ENCODE results near the gene ZNF837. TPM values are rescaled to one million over a fixed set of nuclear protein-coding genes. Genes with fewer than 3 reads are reported as not detected.
A peak's percentile ranks its signal among the peaks of the same experiment; 100 is the strongest.

The ZNF837 gene
- total RNA-seq, 6 donors from 2014 or later, result 1.8 to 9.4 (median 3.7) TPM

- DNase-seq (peak; percentile 99), ATAC-seq (ENCODE audit: low FRiP score in 2 of 2) (peak; percentile 96 to 97)
- peaks cover 5 to 8% (median 8%) of the 10 kb centered on the region in 4 donors for H3K4me1 ChIP-seq
- no peaks in the 10 kb centered on the region for H3K27me3 ChIP-seq
- TF ChIP-seq POLR2A (IDR thresholded peaks at IDR 0.05), result peak in 3 of 4 donors; percentile 52 to 81 (median 56)
- TF ChIP-seq CTCF (IDR thresholded peaks at IDR 0.05), result peak in 2 of 6 experiments; percentile 23 to 38
- peak; percentile 59 to 86 for TF ChIP-seq POLR2AphosphoS5 (IDR thresholded peaks at IDR 0.05)
- TF ChIP-seq EP300 (IDR thresholded peaks at IDR 0.05), result no peak
- H3K36me3 ChIP-seq, result no peaks in the 10 kb centered on the region
- peak within 1 kb of the TSS; percentile 48 to 91 (median 70) for H3K4me3 ChIP-seq
- 0% methylated on average over 17 to 62 of the region's 74 CpGs for WGBS, 2 donors
- H3K27ac ChIP-seq, result peak within 1 kb of the TSS; percentile 91 to 95 (median 92)
- no peaks in the 10 kb centered on the region for H3K9me3 ChIP-seq
These were observed 18.4 kb downstream of the ZNF837 start, which contains the start of gene ZNF497 for GRCh38 chr19:58362272-58362994. TSS of gene ZNF497 (minus strand) at chr19:58362751. CDS start at chr19:58357635, 5,116 bp downstream.

GRCh38 chr19:58361900-58362271 lies 18.9 kb downstream of the ZNF837 start:
- 3 to 4% methylated on average over 19 to 28 of the region's 28 CpGs for WGBS, 2 donors

GRCh38 chr19:58357481-58358145 lies 23.2 kb downstream of the ZNF837 start:
- no peaks in the 10 kb centered on the region for H3K9me3 ChIP-seq
- no peak overlapping the region for H3K27ac ChIP-seq
- H3K27me3 ChIP-seq, result peaks cover 0 to 8% (median 4%) of the 10 kb centered on the region in 4 donors
- no peak overlapping the region for H3K4me3 ChIP-seq
- peak in 1 of 2 donors; percentile 71 for DNase-seq
- no peaks in the 10 kb centered on the region for H3K36me3 ChIP-seq
- H3K4me1 ChIP-seq, result peaks cover 5 to 26% (median 19%) of the 10 kb centered on the region in 4 donors
- no peak for TF ChIP-seq CTCF (IDR thresholded peaks at IDR 0.05)
- TF ChIP-seq EP300 (IDR thresholded peaks at IDR 0.05), result no peak
- no peak for TF ChIP-seq POLR2AphosphoS5 (IDR thresholded peaks at IDR 0.05)
- no peak for TF ChIP-seq POLR2A (IDR thresholded peaks at IDR 0.05)
- no peak for ATAC-seq (ENCODE audit: low FRiP score in 2 of 2)
- 81 to 89% methylated on average over 15 to 19 of the region's 19 CpGs for WGBS, 2 donors

More at GRCh38 chr19:58361900-58362271, 18.9 kb downstream of the ZNF837 start:
- DNase-seq (peak; percentile 31 to 89), ATAC-seq (ENCODE audit: low FRiP score in 2 of 2) (peak; percentile 39 to 41)
- Histone ChIP-seq H3K9me3 (no peaks in the 10 kb centered on the region), H3K4me3 (peak overlapping the region; percentile 48 to 91 (median 70)), H3K4me1 (peaks cover 5 to 14% (median 11%) of the 10 kb centered on the region in 4 donors), H3K27me3 (peaks cover 0 to 4% (median 0%) of the 10 kb centered on the region in 4 donors), H3K27ac (peak overlapping the region; percentile 91 to 95 (median 92)), H3K36me3 (no peaks in the 10 kb centered on the region)
- TF ChIP-seq EP300 (IDR thresholded peaks at IDR 0.05) (no peak), CTCF (IDR thresholded peaks at IDR 0.05) (peak in 1 of 6 experiments; percentile 5), POLR2AphosphoS5 (IDR thresholded peaks at IDR 0.05) (no peak)

GRCh38 chr19:58356766-58357480 lies 23.9 kb downstream of the ZNF837 start:
- peak overlapping the region; percentile 32 to 43 (median 36) for H3K4me3 ChIP-seq
- H3K27me3 ChIP-seq, result peaks cover 0 to 8% (median 4%) of the 10 kb centered on the region in 4 donors

More at GRCh38 chr19:58356766-58357480, 23.9 kb downstream of the ZNF837 start:
- peaks cover 5 to 26% (median 19%) of the 10 kb centered on the region in 4 donors for H3K4me1 ChIP-seq
- no peak overlapping the region for H3K27ac ChIP-seq
- ATAC-seq (ENCODE audit: low FRiP score in 2 of 2) (no peak), DNase-seq (peak in 1 of 2 donors; percentile 83)
- H3K9me3 ChIP-seq, result no peaks in the 10 kb centered on the region
- no peaks in the 10 kb centered on the region for H3K36me3 ChIP-seq
- WGBS, 2 donors, result 56 to 76% methylated on average over 15 to 57 of the region's 75 CpGs
- no peak for TF ChIP-seq POLR2AphosphoS5 (IDR thresholded peaks at IDR 0.05)
- TF ChIP-seq EP300 (IDR thresholded peaks at IDR 0.05), result no peak
- no peak for TF ChIP-seq POLR2A (IDR thresholded peaks at IDR 0.05)
- TF ChIP-seq CTCF (IDR thresholded peaks at IDR 0.05), result no peak

All from upper lobe of left lung (tissue), 6 donors.